HG02571 (cell line): Measurements from ENCODE around the gene GALNT13.
"Not testable (repeated sequence)": the region's sequence is repeated elsewhere in the genome, so short reads cannot be mapped to it uniquely, and the experiment has no call there.

Experiments used
- ATAC-seq: cut with Tn5 transposase; IDR thresholded peaks from one replicate; pipeline ENCODE4 v1.9.1; 2021; ENCODE audit warnings: mild to moderate bottlenecking, moderate library complexity; ENCODE audit not compliant: unreplicated experiment

Gene GALNT13

GRCh38 chr2:154462634-154463033, 590.9 kb downstream of the GALNT13 start:
- no peak for ATAC-seq

- ATAC-seq: no peak
These were observed 594.5 kb downstream of the GALNT13 start for GRCh38 chr2:154466226-154466625.

- no peak for ATAC-seq
These were observed 598.7 kb downstream of the GALNT13 start for GRCh38 chr2:154470376-154470775.

GRCh38 chr2:154471492-154471891, 599.8 kb downstream of the GALNT13 start:
- not testable (repeated sequence) for ATAC-seq

- no peak for ATAC-seq
These were observed 605.6 kb downstream of the GALNT13 start for GRCh38 chr2:154477319-154477718.

- ATAC-seq: no peak
These were observed 608.8 kb downstream of the GALNT13 start for GRCh38 chr2:154480521-154480920.

- ATAC-seq: no peak
These were observed 609.6 kb downstream of the GALNT13 start for GRCh38 chr2:154481336-154481735.

- ATAC-seq: no peak
These were observed 612.8 kb downstream of the GALNT13 start for GRCh38 chr2:154484338-154485099.

- ATAC-seq: no peak
These were observed 617.1 kb downstream of the GALNT13 start for GRCh38 chr2:154488801-154489200.

- no peak for ATAC-seq
These were observed 617.6 kb downstream of the GALNT13 start for GRCh38 chr2:154489266-154489858.

GRCh38 chr2:154490530-154490929, 618.8 kb downstream of the GALNT13 start:
- ATAC-seq: no peak

- ATAC-seq: no peak
These were observed 623.7 kb downstream of the GALNT13 start for GRCh38 chr2:154495455-154495868.

GRCh38 chr2:154497019-154497418, 625.3 kb downstream of the GALNT13 start:
- ATAC-seq: no peak
